ENCODE data around the gene SAPCD2.
"Not testable (repeated sequence)": the region's sequence is repeated elsewhere in the genome, so short reads cannot be mapped to it uniquely, and the experiment has no call there.

SAPCD2 gene

GRCh38 chr9:137066096-137066861 lies 4.1 kb downstream of the SAPCD2 start:
- DNase-seq (ENCODE audit: low read depth): no peak
- TF ChIP-seq CTCF (IDR thresholded peaks at IDR 0.05; ENCODE audit: control insufficient read depth, extremely low read depth, insufficient read depth): no peak
- H3K4me3 ChIP-seq (ENCODE audit: low read depth, low read length): no peak overlapping the region

- H3K4me3 ChIP-seq (ENCODE audit: low read depth, low read length): no peak overlapping the region
- DNase-seq (ENCODE audit: low read depth): no peak
- no peak for TF ChIP-seq CTCF (IDR thresholded peaks at IDR 0.05; ENCODE audit: control insufficient read depth, extremely low read depth, insufficient read depth)
Measured at GRCh38 chr9:137065336-137065967, 4.9 kb downstream of the SAPCD2 start.

- TF ChIP-seq CTCF (IDR thresholded peaks at IDR 0.05; ENCODE audit: control insufficient read depth, extremely low read depth, insufficient read depth): no peak
Measured at GRCh38 chr9:137064880-137065164, 5.5 kb downstream of the SAPCD2 start.

GRCh38 chr9:137064027-137064879 lies 6.1 kb downstream of the SAPCD2 start:
- peak; percentile 98 for TF ChIP-seq CTCF (IDR thresholded peaks at IDR 0.05; ENCODE audit: control insufficient read depth, extremely low read depth, insufficient read depth)
- no peak for DNase-seq (ENCODE audit: low read depth)
- no peak overlapping the region for H3K4me3 ChIP-seq (ENCODE audit: low read depth, low read length)

More at GRCh38 chr9:137064880-137065164, 5.5 kb downstream of the SAPCD2 start:
- no peak for DNase-seq (ENCODE audit: low read depth)
- H3K4me3 ChIP-seq (ENCODE audit: low read depth, low read length): no peak overlapping the region

- no peak for DNase-seq (ENCODE audit: low read depth)
- no peak for TF ChIP-seq CTCF (IDR thresholded peaks at IDR 0.05; ENCODE audit: control insufficient read depth, extremely low read depth, insufficient read depth)
- no peak overlapping the region for H3K4me3 ChIP-seq (ENCODE audit: low read depth, low read length)
Measured at GRCh38 chr9:137063311-137064026, 6.9 kb downstream of the SAPCD2 start.

GRCh38 chr9:137062798-137063197 lies 7.6 kb downstream of the SAPCD2 start:
- not testable (repeated sequence) for DNase-seq (ENCODE audit: low read depth); H3K4me3 ChIP-seq (ENCODE audit: low read depth, low read length)

- no peak for DNase-seq (ENCODE audit: low read depth)
- H3K4me3 ChIP-seq (ENCODE audit: low read depth, low read length): no peak overlapping the region
- TF ChIP-seq CTCF (IDR thresholded peaks at IDR 0.05; ENCODE audit: control insufficient read depth, extremely low read depth, insufficient read depth): no peak
Measured at GRCh38 chr9:137062384-137062783, 8.0 kb downstream of the SAPCD2 start.
